Caco-2 (cell line): ENCODE measurements around the gene PSMG3. TPM values are rescaled to one million over a fixed set of nuclear protein-coding genes. Genes with fewer than 3 reads are reported as not detected.

ENCODE experiments used
- BruUV-seq: library from RNA; stranded (reverse); fragments of 400-500 nt; replicated peaks from 2 replicates; lab custom pipeline; 2021; lab: Mats Ljungman, UMichigan
- CTCF ChIA-PET: fragments of 300-600 bp; sonication (Branson Sonifier 250); formaldehyde crosslinking; loops from one replicate; lab custom pipeline; 2022; ENCODE audit warnings: antibody characterized with exemption; lab: Charles Lee
- POLR2A ChIA-PET: fragments of 300-600 bp; sonication (Branson Sonifier 250); formaldehyde crosslinking; loops from one replicate; lab custom pipeline; 2022; ENCODE audit warnings: antibody characterized with exemption; lab: Charles Lee
- DNase-seq, 2 experiments: peaks; one replicate each; pipeline versions ENCODE4 v3.0.0 to v3.0.0-alpha.2; 2020 to 2022
- H3K27me3 ChIP-seq: replicated peaks from 2 replicates; pipeline ENCODE4 v1.6.0; 2011; ENCODE audit warnings: low read length; ENCODE audit not compliant: control insufficient read depth, insufficient read depth
- H3K36me3 ChIP-seq: 2 replicates; pipeline ENCODE4 v1.5.1; 2011; ENCODE audit warnings: low read length; ENCODE audit not compliant: control insufficient read depth, insufficient read depth
- H3K4me1 ChIP-seq: fragments of 250-450 bp; sonication (Bioruptor Pico); 2 replicates; pipeline ENCODE4 v1.5.1; 2020; ENCODE audit warnings: mild to moderate bottlenecking
- H3K4me3 ChIP-seq: 2 replicates; pipeline ENCODE4 v1.5.1; 2011; ENCODE audit warnings: low read depth, mild to moderate bottlenecking, control low read depth, low read length
- H3K9me3 ChIP-seq: fragments of 250-450 bp; sonication (Bioruptor Pico); 2 replicates; pipeline ENCODE4 v1.5.1; 2020; ENCODE audit warnings: mild to moderate bottlenecking, moderate library complexity
- H3K27ac Mint-ChIP-seq: one replicate; pipeline ENCODE4 v1.8.0; 2022; ENCODE audit warnings: mixed read lengths; ENCODE audit not compliant: unreplicated experiment
- H3K27me3 Mint-ChIP-seq: one replicate; pipeline ENCODE4 v1.8.0; 2022; ENCODE audit warnings: mixed read lengths; ENCODE audit not compliant: insufficient read depth, unreplicated experiment
- H3K36me3 Mint-ChIP-seq: one replicate; pipeline ENCODE4 v1.8.0; 2022; ENCODE audit warnings: mild to moderate bottlenecking, mixed read lengths; ENCODE audit not compliant: insufficient read depth, unreplicated experiment
- H3K4me1 Mint-ChIP-seq: one replicate; pipeline ENCODE4 v1.8.0; 2022; ENCODE audit warnings: low read depth, mixed read lengths; ENCODE audit not compliant: unreplicated experiment
- H3K4me3 Mint-ChIP-seq: one replicate; pipeline ENCODE4 v1.8.0; 2022; ENCODE audit warnings: mild to moderate bottlenecking, moderate library complexity, mixed read lengths; ENCODE audit not compliant: unreplicated experiment
- H3K9me3 Mint-ChIP-seq: one replicate; pipeline ENCODE4 v1.8.0; 2022; ENCODE audit warnings: mixed read lengths; ENCODE audit not compliant: unreplicated experiment
- intact Hi-C: fragments of 100-400 bp; cut with micrococcal nuclease; formaldehyde crosslinking; loops from one replicate; pipeline ENCODE4 v1.10.0; 2022; ENCODE audit not compliant: unreplicated experiment
- total RNA-seq: library from RNA; stranded (reverse); gene quantifications from 2 replicates; pipeline ENCODE4 v1.2.3, GENCODE V29; 2022
- TF ChIP-seq, protein P1 (sequence below), 2 experiments: fragments of 200-600 bp in 1 of 2; IDR thresholded peaks; 1 replicate in 1 of 2; 2 replicates in 1 of 2; pipeline versions ENCODE4 v1.5.1 to v1.8.0; 2011 to 2022; ENCODE audit warnings: antibody characterized with exemption in 1 of 2, control low read depth in 1 of 2, inconsistent platforms in 1 of 2, low read depth in 1 of 2, low read length in 1 of 2, mild to moderate bottlenecking in 1 of 2, moderate library complexity in 1 of 2; ENCODE audit not compliant: insufficient read depth in 1 of 2, severe bottlenecking in 1 of 2, unreplicated experiment in 1 of 2

The PSMG3 gene
- total RNA-seq, 1 experiment from 2014 or later = 35.1 TPM

- no peak for DNase-seq
- no peaks in the 10 kb centered on the region for H3K36me3 ChIP-seq
- no peaks in the 10 kb centered on the region for H3K36me3 Mint-ChIP-seq
- ChIA-PET POLR2A (no interaction called here), CTCF (interaction anchor here (0.6 kb wide), 1 partner anchor 86 kb away, joined by 3 read pairs; no protein-coding TSS in a partner anchor)
- peaks cover 18% of the 10 kb centered on the region for H3K9me3 Mint-ChIP-seq
- peaks cover 10% of the 10 kb centered on the region for H3K27me3 Mint-ChIP-seq
- no TSS peak for BruUV-seq
- H3K27me3 ChIP-seq = no peaks in the 10 kb centered on the region
- no peaks in the 10 kb centered on the region for H3K9me3 ChIP-seq
- H3K4me1 Mint-ChIP-seq = peaks cover 21% of the 10 kb centered on the region
- intact Hi-C loops = loop anchor here (5.0 kb wide), 1 partner anchor 181 kb away; no protein-coding TSS in a partner anchor
- H3K27ac Mint-ChIP-seq = no peak overlapping the region
- TF ChIP-seq, protein P1, sequence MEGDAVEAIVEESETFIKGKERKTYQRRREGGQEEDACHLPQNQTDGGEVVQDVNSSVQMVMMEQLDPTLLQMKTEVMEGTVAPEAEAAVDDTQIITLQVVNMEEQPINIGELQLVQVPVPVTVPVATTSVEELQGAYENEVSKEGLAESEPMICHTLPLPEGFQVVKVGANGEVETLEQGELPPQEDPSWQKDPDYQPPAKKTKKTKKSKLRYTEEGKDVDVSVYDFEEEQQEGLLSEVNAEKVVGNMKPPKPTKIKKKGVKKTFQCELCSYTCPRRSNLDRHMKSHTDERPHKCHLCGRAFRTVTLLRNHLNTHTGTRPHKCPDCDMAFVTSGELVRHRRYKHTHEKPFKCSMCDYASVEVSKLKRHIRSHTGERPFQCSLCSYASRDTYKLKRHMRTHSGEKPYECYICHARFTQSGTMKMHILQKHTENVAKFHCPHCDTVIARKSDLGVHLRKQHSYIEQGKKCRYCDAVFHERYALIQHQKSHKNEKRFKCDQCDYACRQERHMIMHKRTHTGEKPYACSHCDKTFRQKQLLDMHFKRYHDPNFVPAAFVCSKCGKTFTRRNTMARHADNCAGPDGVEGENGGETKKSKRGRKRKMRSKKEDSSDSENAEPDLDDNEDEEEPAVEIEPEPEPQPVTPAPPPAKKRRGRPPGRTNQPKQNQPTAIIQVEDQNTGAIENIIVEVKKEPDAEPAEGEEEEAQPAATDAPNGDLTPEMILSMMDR (IDR thresholded peaks at IDR 0.05; ENCODE audit: insufficient read depth in 1 of 2, low read depth in 1 of 2, low read length in 1 of 2, severe bottlenecking in 1 of 2, unreplicated experiment in 1 of 2) = no peak
- H3K4me1 ChIP-seq = peaks cover 13% of the 10 kb centered on the region
- H3K4me3 Mint-ChIP-seq = no peak overlapping the region
- no peak overlapping the region for H3K4me3 ChIP-seq
Measured at GRCh38 chr7:1576521-1577253, 6.9 kb upstream of the PSMG3 start.

DNA sequence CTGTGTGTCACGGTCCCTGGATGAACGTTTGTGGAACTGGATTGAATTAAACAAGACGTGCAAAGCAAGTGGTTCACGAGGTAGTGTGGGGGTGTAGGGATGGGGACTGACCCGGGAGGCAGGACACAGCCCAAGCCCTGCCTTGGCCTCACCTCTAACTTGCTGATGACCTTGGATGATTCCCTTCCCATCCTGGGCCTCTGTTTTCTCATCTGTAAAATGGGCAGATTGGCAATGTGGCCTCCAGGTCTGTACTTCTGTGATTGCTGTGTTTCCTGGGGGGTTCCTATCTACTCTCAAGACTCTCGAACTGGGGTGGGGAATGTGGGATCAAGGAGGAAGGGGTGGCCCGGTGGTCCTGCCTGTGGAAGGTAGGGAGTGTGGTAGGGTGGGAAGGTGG, 6.0 kb upstream of the PSMG3 start:
- Histone ChIP-seq H3K27me3 (no peaks in the 10 kb centered on the region), H3K36me3 (no peaks in the 10 kb centered on the region), H3K4me3 (no peak overlapping the region), H3K4me1 (peaks cover 22% of the 10 kb centered on the region), H3K9me3 (no peaks in the 10 kb centered on the region)
- TF ChIP-seq, protein P1 (IDR thresholded peaks at IDR 0.05; ENCODE audit: insufficient read depth in 1 of 2, low read depth in 1 of 2, low read length in 1 of 2, severe bottlenecking in 1 of 2, unreplicated experiment in 1 of 2) = no peak
- Mint-ChIP-seq H3K27me3 (peaks cover 10% of the 10 kb centered on the region), H3K4me3 (no peak overlapping the region), H3K9me3 (peaks cover 18% of the 10 kb centered on the region), H3K4me1 (peaks cover 21% of the 10 kb centered on the region), H3K27ac (no peak overlapping the region), H3K36me3 (peaks cover 3% of the 10 kb centered on the region)
- intact Hi-C loops = loop anchor here (5.0 kb wide), 1 partner anchor 181 kb away; no protein-coding TSS in a partner anchor
- ChIA-PET POLR2A (interaction anchor here (0.7 kb wide), 1 partner anchor 160 kb away, joined by 3 read pairs; no protein-coding TSS in a partner anchor), CTCF (no interaction called here)
- no peak for DNase-seq
- no TSS peak for BruUV-seq

GRCh38 chr7:1572111-1572822, 2.4 kb upstream of the PSMG3 start:
- Histone ChIP-seq H3K27me3 (no peaks in the 10 kb centered on the region), H3K36me3 (no peaks in the 10 kb centered on the region), H3K9me3 (no peaks in the 10 kb centered on the region), H3K4me3 (no peak overlapping the region), H3K4me1 (peaks cover 20% of the 10 kb centered on the region)
- CTCF ChIA-PET = no interaction called here
- DNase-seq = no peak
- POLR2A ChIA-PET = no interaction called here
- TF ChIP-seq, protein P1 (IDR thresholded peaks at IDR 0.05; ENCODE audit: insufficient read depth in 1 of 2, low read depth in 1 of 2, low read length in 1 of 2, severe bottlenecking in 1 of 2, unreplicated experiment in 1 of 2) = no peak
- Mint-ChIP-seq H3K27me3 (no peaks in the 10 kb centered on the region), H3K4me1 (peaks cover 18% of the 10 kb centered on the region), H3K27ac (peak overlapping the region; percentile 9), H3K36me3 (peaks cover 12% of the 10 kb centered on the region), H3K9me3 (peaks cover 2% of the 10 kb centered on the region), H3K4me3 (peak overlapping the region; percentile 78)
- intact Hi-C loops = no loop called here
- BruUV-seq = no TSS peak
